Measurements from ENCODE around the gene CHAT.

Gene CHAT

GRCh38 chr10:49631975-49632374, 18.1 kb downstream of the CHAT start:
- Histone ChIP-seq H3K36me3 (no peaks in the 10 kb centered on the region), H3K9me3 (no peaks in the 10 kb centered on the region), H3K4me1 (peaks cover 37% of the 10 kb centered on the region), H3K4me3 (ENCODE audit: low read depth, low read length) (no peak overlapping the region), H3K27me3 (no peaks in the 10 kb centered on the region)
- no peak for TF ChIP-seq CTCF (IDR thresholded peaks at IDR 0.05; ENCODE audit: low read depth, low read length)
- DNase-seq, result no peak

- Histone ChIP-seq H3K36me3 (no peaks in the 10 kb centered on the region), H3K4me1 (peaks cover 37% of the 10 kb centered on the region), H3K9me3 (no peaks in the 10 kb centered on the region), H3K27me3 (no peaks in the 10 kb centered on the region), H3K4me3 (ENCODE audit: low read depth, low read length) (no peak overlapping the region)
- no peak for TF ChIP-seq CTCF (IDR thresholded peaks at IDR 0.05; ENCODE audit: low read depth, low read length)
- DNase-seq, result no peak
Observed at GRCh38 chr10:49632406-49633317, 18.8 kb downstream of the CHAT start.

- no peaks in the 10 kb centered on the region for H3K27me3 ChIP-seq
- peaks cover 37% of the 10 kb centered on the region for H3K4me1 ChIP-seq
- TF ChIP-seq CTCF (IDR thresholded peaks at IDR 0.05; ENCODE audit: low read depth, low read length), result no peak
- H3K4me3 ChIP-seq (ENCODE audit: low read depth, low read length), result no peak overlapping the region
- peak; percentile 54 for DNase-seq
- no peaks in the 10 kb centered on the region for H3K36me3 ChIP-seq
- H3K9me3 ChIP-seq, result no peaks in the 10 kb centered on the region
Observed at GRCh38 chr10:49633327-49634068, 19.7 kb downstream of the CHAT start.

- Histone ChIP-seq H3K27me3 (no peaks in the 10 kb centered on the region), H3K4me1 (peaks cover 31% of the 10 kb centered on the region), H3K36me3 (no peaks in the 10 kb centered on the region), H3K9me3 (no peaks in the 10 kb centered on the region), H3K4me3 (ENCODE audit: low read depth, low read length) (no peak overlapping the region)
- no peak for TF ChIP-seq CTCF (IDR thresholded peaks at IDR 0.05; ENCODE audit: low read depth, low read length)
- DNase-seq, result peak; percentile 53
Observed at GRCh38 chr10:49634069-49634660, 20.3 kb downstream of the CHAT start.

GRCh38 chr10:49642311-49642710, 28.5 kb downstream of the CHAT start:
- Histone ChIP-seq H3K27me3 (no peaks in the 10 kb centered on the region), H3K9me3 (no peaks in the 10 kb centered on the region), H3K4me3 (ENCODE audit: low read depth, low read length) (no peak overlapping the region), H3K4me1 (no peaks in the 10 kb centered on the region), H3K36me3 (no peaks in the 10 kb centered on the region)
- no peak for TF ChIP-seq CTCF (IDR thresholded peaks at IDR 0.05; ENCODE audit: low read depth, low read length)
- no peak for DNase-seq
